CD1c-positive myeloid dendritic cell (primary cell): ENCODE measurements around the gene TSPAN13.

Experiments used
- DNase-seq: peaks from one replicate; pipeline ENCODE4 v3.0.0-alpha.2; 2016; ENCODE audit errors: extremely low spot score

Gene TSPAN13

GRCh38 chr7:16774986-16775385 is 21.4 kb downstream of the TSPAN13 start:
- no peak for DNase-seq

DNA sequence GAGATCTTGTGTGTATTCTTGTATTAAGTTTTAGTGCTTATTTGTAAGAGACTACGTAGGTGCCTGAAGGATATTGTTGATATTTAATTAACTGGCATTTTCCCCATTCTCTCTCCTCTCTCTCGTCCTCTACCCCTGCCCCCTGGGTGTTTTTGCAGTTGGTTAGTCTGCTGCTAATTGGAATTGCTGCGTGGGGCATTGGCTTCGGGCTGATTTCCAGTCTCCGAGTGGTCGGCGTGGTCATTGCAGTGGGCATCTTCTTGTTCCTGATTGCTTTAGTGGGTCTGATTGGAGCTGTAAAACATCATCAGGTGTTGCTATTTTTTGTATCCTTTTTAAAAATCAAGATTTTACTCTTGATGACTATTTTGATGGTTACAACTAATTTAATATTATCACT is 22.5 kb downstream of the TSPAN13 start:
- DNase-seq, result no peak

DNA sequence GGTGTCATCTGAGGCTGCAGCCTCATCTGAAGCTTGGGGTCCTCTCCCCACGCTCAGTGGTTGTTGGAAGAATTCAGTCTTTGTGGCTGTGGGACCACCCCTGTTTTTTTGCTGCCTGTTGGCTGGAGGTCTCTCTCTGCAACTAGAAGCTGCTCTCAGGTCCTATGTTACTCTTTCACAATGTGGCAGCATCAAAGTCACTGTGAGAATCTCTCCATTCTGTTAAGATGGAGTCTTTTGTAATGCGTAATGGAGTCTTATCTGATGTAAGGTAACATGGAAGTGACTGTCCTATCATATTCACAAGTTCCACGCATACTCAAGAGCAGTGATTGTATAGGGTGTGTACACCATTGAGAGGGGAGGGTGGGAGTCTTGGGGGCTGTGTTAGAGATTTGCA is 24.9 kb downstream of the TSPAN13 start:
- no peak for DNase-seq

DNA sequence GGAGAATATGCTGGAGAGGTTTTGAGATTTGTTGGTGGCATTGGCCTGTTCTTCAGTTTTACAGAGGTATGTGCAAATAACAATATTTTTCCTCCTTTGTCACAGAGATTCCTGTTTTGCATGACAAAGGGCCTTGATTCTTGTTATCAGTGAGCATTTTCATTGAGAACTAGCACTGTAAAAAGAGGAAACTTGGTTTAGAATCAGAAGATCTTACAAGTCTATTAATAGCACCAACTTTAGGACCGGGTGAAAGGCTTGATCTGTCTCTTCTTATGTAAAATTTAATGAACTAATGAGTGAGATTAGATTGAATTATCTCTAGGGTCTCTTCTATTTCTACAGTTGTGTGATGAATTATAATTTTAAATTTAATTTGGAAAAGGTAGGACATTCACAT is 25.5 kb downstream of the TSPAN13 start:
- no peak for DNase-seq

DNA sequence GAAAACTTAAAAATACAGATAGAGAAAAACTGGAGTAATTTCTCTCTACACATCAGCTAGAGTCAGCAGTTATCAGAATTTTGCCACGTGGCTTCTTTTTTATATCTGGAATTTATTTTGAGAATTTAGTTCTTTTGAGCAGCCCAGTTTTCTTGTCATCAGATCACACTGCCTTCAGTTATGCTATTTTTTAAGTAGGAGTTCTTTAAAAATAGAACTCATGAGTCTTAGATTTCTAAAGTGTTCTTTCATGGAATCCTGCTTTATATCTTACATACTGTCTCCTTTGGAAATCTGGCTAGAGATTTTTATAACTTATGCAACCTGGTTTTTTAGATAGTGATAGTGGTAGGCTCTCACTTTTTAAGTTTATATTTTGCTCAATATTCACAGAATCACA is 27.0 kb downstream of the TSPAN13 start:
- DNase-seq, result no peak

DNA sequence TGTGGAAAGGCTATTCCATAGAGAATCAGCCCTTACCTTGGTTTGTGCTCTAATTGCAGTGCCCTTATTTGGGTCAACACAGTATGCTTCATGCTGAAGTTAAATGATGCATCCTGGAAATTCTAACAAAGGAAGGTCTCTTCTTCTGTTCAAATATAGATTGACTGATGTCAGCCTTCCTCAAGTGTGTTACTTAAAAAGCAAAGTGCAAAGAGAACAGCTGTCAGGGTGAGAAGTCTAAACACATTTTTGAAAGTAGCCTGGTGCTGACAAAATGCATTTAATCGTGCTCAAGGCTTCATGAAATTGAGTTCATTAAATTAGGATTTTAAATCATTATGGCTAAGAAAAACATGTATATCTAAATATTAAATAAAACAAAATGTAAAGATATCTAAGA is 31.8 kb downstream of the TSPAN13 start:
- DNase-seq, result no peak

DNA sequence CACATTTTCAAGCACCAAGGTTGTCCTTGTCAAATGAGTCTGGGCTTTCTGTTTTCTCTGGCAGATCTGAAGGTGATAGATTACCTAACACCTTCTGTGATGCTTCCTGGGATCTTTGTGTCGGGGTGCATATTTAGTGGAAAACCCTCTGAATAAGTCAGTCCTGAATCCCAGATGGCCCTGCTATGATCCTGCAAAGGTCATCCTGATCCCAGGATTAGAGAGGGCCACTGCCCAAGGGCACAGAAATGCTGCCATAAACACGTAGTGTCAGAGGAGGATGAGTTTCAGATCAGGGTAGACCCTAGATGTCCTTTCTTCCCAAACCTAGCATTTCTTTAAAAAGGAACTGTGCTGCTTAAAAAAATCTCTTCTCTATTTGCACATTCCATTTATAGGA is 32.3 kb downstream of the TSPAN13 start:
- DNase-seq, result no peak

DNA sequence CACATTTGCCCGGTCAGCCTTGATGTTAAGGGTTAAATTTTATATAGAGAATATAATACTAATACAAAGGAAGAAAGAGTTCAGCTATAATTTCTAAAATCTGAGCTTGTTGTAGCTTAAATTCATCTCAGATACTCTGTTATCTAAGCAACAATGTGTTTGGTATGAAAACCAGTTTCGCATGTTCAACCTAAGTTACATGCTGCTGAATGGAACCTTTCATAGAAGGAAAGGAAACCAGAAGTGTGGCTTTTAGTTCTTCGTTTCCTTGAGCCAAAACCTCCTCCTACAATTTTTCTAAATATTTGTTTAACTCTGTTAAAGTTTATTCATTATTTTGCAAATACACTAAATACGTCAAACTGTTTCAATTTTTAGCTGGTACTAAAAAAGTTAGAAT is 32.7 kb downstream of the TSPAN13 start:
- no peak for DNase-seq

- no peak for DNase-seq
Measured at GRCh38 chr7:16787127-16787526, 33.6 kb downstream of the TSPAN13 start.

GRCh38 chr7:16791071-16791470 is 37.5 kb downstream of the TSPAN13 start:
- DNase-seq, result no peak

GRCh38 chr7:16791905-16792698 is 38.5 kb downstream of the TSPAN13 start:
- no peak for DNase-seq

DNA sequence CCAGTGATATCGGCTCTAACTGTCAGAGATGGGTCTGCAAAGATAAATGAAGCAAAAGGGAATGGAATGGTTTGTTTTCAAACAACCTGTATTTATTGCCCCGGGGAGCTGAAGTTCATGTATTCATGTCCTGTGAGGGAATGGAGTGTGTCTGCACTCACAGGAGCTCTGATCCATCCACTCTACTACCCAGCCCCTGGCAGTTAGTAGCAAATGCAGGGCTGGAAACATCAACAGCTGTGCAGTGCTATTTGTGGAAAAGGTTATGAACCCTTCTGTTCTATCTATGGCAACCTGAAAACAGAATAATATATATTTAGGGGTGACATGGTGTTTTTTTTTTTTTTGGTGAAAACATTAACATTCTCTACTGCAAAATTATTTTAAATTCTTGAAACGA is 41.4 kb downstream of the TSPAN13 start:
- no peak for DNase-seq

DNA sequence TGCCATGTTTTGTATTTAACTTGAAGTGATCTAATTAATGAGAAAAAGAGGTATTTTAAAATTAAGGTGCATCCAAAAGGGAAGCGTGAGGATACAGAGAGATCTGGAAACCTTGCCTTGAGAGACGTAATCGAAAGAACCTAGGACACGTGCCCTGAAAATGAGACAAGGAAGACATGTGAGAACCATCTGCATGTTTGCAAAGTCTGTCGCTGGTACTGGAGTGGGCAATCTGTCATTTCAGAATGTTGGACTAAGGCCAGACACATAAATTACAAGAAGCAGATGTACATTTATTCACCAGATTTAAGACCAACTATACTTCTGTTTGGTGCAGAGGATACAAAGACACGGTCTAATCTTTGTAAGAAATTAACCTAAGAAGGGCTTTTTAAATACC is 42.1 kb downstream of the TSPAN13 start:
- no peak for DNase-seq

DNA sequence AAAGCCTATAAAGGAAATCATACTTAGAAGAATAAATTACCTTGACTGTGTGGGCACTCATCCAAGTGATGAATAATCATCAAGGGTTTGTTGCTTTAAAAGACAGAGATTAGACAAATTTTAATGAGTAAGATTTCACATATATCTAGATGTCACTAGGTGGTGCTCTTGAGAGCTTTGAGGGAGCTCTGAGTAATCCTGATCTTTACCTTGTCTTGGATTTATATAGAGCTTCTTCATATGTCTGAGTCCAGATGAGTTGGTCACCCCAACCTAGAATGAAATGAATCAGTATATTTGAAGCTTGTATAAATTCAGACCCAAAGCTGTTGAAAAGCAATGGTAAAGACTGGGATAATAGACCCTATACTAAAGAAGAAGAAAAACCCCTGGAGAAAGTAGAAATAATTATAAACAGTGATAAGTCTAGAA is 47.6 kb downstream of the TSPAN13 start:
- DNase-seq, result peak; percentile 51

- no peak for DNase-seq
Measured at GRCh38 chr7:16801579-16801978, 48.0 kb downstream of the TSPAN13 start.

DNA sequence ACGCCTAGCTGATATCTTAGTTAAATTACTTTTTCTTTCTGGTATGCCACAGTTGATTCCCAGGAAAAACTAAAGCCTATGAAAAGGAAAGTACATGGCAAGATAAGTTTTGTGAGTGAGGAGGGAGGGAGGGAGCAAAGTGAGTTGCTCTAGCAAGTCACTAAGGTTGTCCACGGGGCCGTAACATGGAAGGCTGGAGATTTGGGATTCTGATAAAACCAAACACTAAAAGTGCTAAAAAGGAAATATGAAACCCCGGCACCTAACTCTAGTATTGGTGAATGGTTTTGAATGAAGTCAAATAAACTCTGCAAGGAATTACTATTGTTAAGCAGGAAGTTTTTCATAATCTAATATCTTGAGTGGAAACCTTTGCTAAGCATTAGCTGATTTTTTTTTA is 49.6 kb downstream of the TSPAN13 start:
- no peak for DNase-seq

- no peak for DNase-seq
Measured at GRCh38 chr7:16803881-16804673, 50.5 kb downstream of the TSPAN13 start.

GRCh38 chr7:16804674-16805439 is 51.3 kb downstream of the TSPAN13 start, which contains the start of gene AGR2:
TSS of gene AGR2 (minus strand) at chr7:16804999. CDS start at chr7:16801796, 3,203 bp downstream.
- no peak for DNase-seq

DNA sequence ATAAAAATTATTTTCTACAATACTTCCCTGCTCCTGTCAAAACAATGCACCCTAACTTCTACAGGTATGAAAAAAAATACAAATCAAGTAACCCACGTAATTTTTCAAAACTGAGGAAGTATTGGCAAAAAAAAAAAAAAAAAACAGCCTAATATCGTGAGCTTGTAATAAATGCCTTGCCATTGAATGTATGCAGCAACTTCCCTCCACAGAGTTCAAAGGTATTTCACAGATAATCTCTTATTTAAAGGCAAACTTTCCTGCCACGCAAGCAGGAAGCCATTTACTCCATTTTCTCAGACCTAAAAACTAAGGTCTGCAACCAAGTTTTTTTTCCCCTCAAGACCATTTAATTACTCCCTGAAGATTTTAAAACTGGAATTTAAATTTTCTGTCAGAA is 51.9 kb downstream of the TSPAN13 start:
- DNase-seq, result no peak

- no peak for DNase-seq
Measured at GRCh38 chr7:16810112-16810511, 56.6 kb downstream of the TSPAN13 start.

DNA sequence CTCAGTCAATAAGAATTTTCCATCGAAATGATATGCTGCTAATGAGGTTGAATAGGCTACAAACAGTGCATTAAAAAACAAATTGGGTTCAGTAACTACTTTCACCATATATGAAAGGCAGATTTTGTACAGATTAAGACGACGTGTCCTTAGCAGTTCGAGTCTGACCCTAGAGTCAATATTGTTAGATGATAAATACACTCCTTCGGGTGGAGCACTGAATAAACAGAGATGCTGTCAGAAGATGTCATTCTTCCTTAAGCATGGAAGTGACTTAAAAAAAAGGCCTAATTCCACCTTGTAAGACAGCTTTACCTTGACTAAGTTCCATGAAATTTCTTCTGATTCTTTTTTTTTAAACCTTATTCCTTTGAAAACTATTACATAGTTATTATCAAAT is 57.0 kb downstream of the TSPAN13 start:
- no peak for DNase-seq

DNA sequence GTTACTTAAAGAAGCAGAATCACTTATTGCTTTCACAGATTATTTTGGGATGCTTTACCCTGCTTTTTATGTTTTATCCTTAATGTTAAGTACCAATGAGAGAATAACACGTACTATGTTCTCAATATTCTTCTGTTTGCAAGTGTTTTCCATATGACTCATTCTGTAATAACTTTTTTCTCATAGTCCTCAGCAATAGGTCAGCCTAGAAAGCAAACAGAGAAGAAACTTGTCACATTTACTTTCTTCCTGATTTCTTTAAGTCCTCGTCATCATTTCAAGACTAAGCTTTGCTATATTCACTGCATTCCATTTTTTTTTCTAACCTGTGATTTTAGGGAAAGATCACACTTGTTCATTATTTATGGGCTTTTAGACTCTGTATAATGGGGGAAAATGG is 58.0 kb downstream of the TSPAN13 start:
- peak; percentile 22 for DNase-seq
